ENCODE data around the gene CD36.

The CD36 gene

DNA sequence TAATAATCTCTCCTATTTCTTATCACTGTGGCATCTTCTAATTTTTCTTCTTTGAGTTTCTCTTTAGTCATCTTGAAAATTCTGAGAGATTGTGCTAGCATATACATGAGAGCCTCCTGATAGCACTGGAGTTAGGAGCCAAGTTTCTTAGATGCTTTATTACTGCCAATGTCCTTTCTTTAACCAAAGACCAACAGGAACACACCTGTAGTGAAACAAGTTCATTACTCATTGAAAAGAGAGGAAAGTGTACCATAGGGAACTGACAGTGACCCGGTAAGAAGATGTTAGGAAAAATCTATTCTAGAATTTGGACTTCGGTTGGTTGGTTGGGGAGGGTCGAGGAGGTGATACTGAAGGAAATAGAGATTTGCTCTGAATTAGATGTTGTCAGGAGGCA is 27.1 kb upstream of the CD36 start:
- no peaks in the 10 kb centered on the region for H3K9me3 ChIP-seq (ENCODE audit: control extremely low read depth in 1 of 5, control insufficient read depth in 4 of 5, insufficient read depth in 2 of 5, low read depth in 1 of 5, low read length in 4 of 5)
- no peak overlapping the region for H3K4me3 ChIP-seq (ENCODE audit: control insufficient read depth in 1 of 7, extremely low read depth in 1 of 7, insufficient read depth in 4 of 7, low read depth in 2 of 7, low read length in 6 of 7)
- H3K4me1 ChIP-seq (ENCODE audit: control extremely low read depth in 1 of 4, control insufficient read depth in 4 of 4, insufficient read depth in 4 of 4, low read length in 3 of 4): peaks cover 0 to 7% (median 3%) of the 10 kb centered on the region in 4 experiments
- 94% methylated on average over 3 of the region's 3 CpGs for WGBS (ENCODE audit: insufficient coverage)
- POLR2A ChIA-PET: no interaction called here
- CTCF ChIA-PET: no interaction called here
- no peaks in the 10 kb centered on the region for H3K27me3 ChIP-seq (replicated peaks in 2 of 5; ENCODE audit: control insufficient read depth in 4 of 5, insufficient read depth in 5 of 5, low read length in 4 of 5)
- H3K36me3 ChIP-seq (ENCODE audit: control insufficient read depth in 4 of 4, insufficient read depth in 4 of 4, low read length in 3 of 4): no peaks in the 10 kb centered on the region
- no peak for DNase-seq
- no peak overlapping the region for H3K27ac ChIP-seq (ENCODE audit: insufficient read depth in 1 of 2, low read depth in 1 of 2, low read length in 2 of 2, poor library complexity in 1 of 2, severe bottlenecking in 2 of 2)

DNA sequence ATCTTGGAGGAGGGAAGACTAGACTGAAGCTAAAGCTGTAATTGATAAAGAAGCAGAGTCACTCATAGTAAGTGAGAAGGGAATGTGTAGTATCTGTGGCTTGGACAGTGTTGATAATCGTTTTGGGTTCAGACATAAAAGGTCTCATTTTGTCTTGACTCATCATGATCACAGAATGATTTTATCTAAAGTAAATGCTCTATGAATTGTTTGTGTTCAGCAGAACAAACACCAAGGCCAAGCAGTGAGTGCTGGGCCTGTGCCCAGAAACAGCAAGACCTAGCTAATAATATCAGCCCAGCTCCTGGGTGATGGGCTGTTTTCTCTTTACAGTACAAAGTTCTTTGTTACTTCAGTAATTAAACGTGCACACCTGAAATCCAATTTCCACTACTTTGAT is 26.7 kb upstream of the CD36 start:
- Histone ChIP-seq H3K4me3 (ENCODE audit: control insufficient read depth in 1 of 7, extremely low read depth in 1 of 7, insufficient read depth in 4 of 7, low read depth in 2 of 7, low read length in 6 of 7) (no peak overlapping the region), H3K4me1 (ENCODE audit: control extremely low read depth in 1 of 4, control insufficient read depth in 4 of 4, insufficient read depth in 4 of 4, low read length in 3 of 4) (peaks cover 0 to 7% (median 3%) of the 10 kb centered on the region in 4 experiments), H3K27ac (ENCODE audit: insufficient read depth in 1 of 2, low read depth in 1 of 2, low read length in 2 of 2, poor library complexity in 1 of 2, severe bottlenecking in 2 of 2) (no peak overlapping the region), H3K36me3 (ENCODE audit: control insufficient read depth in 4 of 4, insufficient read depth in 4 of 4, low read length in 3 of 4) (no peaks in the 10 kb centered on the region), H3K9me3 (ENCODE audit: control extremely low read depth in 1 of 5, control insufficient read depth in 4 of 5, insufficient read depth in 2 of 5, low read depth in 1 of 5, low read length in 4 of 5) (no peaks in the 10 kb centered on the region), H3K27me3 (replicated peaks in 2 of 5; ENCODE audit: control insufficient read depth in 4 of 5, insufficient read depth in 5 of 5, low read length in 4 of 5) (no peaks in the 10 kb centered on the region)
- WGBS (ENCODE audit: insufficient coverage): 100% methylated on average over 1 of the region's 2 CpGs
- CTCF ChIA-PET: no interaction called here
- POLR2A ChIA-PET: interaction anchor here (0.6 kb wide), 1 partner anchor 29 kb away, joined by 4 read pairs; no protein-coding TSS in a partner anchor
- DNase-seq: no peak

DNA sequence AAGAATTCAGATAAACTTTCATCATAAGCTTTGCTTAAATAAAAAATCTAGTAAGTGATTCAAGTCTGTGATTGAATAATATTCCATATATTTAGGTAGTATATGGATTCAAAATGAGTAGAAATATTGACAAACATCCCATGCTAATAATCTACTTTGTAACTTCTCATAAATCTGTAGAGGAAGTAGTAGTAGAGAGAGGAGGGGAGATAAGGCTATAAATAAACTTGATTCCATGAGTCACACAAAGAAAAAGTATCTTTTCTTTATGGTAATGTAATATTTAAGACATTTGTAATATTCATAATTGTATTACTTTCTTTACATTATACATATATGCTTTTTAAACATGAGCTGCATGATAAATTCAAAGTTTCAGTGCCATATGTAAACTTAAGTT is 25.6 kb upstream of the CD36 start:
- Histone ChIP-seq H3K27me3 (replicated peaks in 2 of 5; ENCODE audit: control insufficient read depth in 4 of 5, insufficient read depth in 5 of 5, low read length in 4 of 5) (no peaks in the 10 kb centered on the region), H3K27ac (ENCODE audit: insufficient read depth in 1 of 2, low read depth in 1 of 2, low read length in 2 of 2, poor library complexity in 1 of 2, severe bottlenecking in 2 of 2) (no peak overlapping the region), H3K4me3 (ENCODE audit: control insufficient read depth in 1 of 7, extremely low read depth in 1 of 7, insufficient read depth in 4 of 7, low read depth in 2 of 7, low read length in 6 of 7) (no peak overlapping the region), H3K36me3 (ENCODE audit: control insufficient read depth in 4 of 4, insufficient read depth in 4 of 4, low read length in 3 of 4) (no peaks in the 10 kb centered on the region), H3K9me3 (ENCODE audit: control extremely low read depth in 1 of 5, control insufficient read depth in 4 of 5, insufficient read depth in 2 of 5, low read depth in 1 of 5, low read length in 4 of 5) (no peaks in the 10 kb centered on the region), H3K4me1 (ENCODE audit: control extremely low read depth in 1 of 4, control insufficient read depth in 4 of 4, insufficient read depth in 4 of 4, low read length in 3 of 4) (peaks cover 0 to 7% (median 3%) of the 10 kb centered on the region in 4 experiments)
- ChIA-PET CTCF (no interaction called here), POLR2A (no interaction called here)
- DNase-seq: peak in 2 of 3 donors; percentile 39 to 64

DNA sequence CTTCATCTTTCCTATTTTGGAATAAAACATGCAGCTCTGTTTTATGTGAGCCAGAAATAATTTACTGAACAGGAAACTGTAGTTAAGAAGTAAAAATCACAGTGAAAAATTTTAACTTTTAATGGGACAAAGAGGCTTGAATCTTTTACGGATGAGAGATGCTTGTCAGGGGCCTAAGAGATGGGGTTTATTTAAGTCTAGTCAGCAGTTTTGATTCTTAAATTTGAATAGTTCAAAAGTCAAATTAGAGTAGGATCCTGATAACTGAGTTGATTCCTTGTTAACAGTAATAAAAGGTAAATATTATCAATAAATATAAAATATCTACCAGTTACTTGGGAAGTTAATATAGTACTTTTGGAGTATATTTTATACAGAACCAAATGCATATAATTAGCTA is 24.9 kb upstream of the CD36 start:
- ChIA-PET CTCF (interaction anchor here (0.8 kb wide), 1 partner anchor 847 kb away, joined by 3 read pairs; no protein-coding TSS in a partner anchor), POLR2A (no interaction called here)
- no peak overlapping the region for H3K4me3 ChIP-seq (ENCODE audit: control insufficient read depth in 1 of 7, extremely low read depth in 1 of 7, insufficient read depth in 4 of 7, low read depth in 2 of 7, low read length in 6 of 7)
- H3K36me3 ChIP-seq (ENCODE audit: control insufficient read depth in 4 of 4, insufficient read depth in 4 of 4, low read length in 3 of 4): no peaks in the 10 kb centered on the region
- peaks cover 0 to 7% (median 3%) of the 10 kb centered on the region in 4 experiments for H3K4me1 ChIP-seq (ENCODE audit: control extremely low read depth in 1 of 4, control insufficient read depth in 4 of 4, insufficient read depth in 4 of 4, low read length in 3 of 4)
- 83% methylated on average over 1 of the region's 1 CpG for WGBS (ENCODE audit: insufficient coverage)
- no peak overlapping the region for H3K27ac ChIP-seq (ENCODE audit: insufficient read depth in 1 of 2, low read depth in 1 of 2, low read length in 2 of 2, poor library complexity in 1 of 2, severe bottlenecking in 2 of 2)
- no peaks in the 10 kb centered on the region for H3K9me3 ChIP-seq (ENCODE audit: control extremely low read depth in 1 of 5, control insufficient read depth in 4 of 5, insufficient read depth in 2 of 5, low read depth in 1 of 5, low read length in 4 of 5)
- DNase-seq: no peak
- H3K27me3 ChIP-seq (replicated peaks in 2 of 5; ENCODE audit: control insufficient read depth in 4 of 5, insufficient read depth in 5 of 5, low read length in 4 of 5): no peaks in the 10 kb centered on the region

DNA sequence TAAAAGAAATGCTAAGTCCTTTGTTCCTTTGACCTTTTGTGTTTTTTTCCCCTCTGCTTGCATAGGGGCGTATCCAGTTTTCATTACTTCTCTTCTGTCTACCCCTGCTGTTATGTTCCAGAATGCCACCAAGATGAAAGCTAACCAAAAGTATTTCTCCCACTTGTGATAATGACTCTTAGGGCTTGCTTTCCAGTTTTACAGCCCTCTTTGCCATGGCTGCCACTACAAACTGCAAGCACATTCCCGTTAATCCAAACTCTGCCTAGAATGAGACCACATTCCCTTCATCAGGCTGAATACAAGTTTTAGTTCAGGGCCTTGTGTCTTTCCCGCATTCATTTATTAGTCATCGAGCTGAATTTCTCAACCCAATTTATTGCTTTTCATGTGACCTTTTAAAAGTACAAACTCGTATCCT is 23.6 kb upstream of the CD36 start:
- ChIA-PET CTCF (no interaction called here), POLR2A (interaction anchor here (0.7 kb wide), 1 partner anchor 18 kb away, joined by 3 read pairs; no protein-coding TSS in a partner anchor)
- WGBS (ENCODE audit: insufficient coverage): 100% methylated on average over 5 of the region's 5 CpGs
- H3K9me3 ChIP-seq (ENCODE audit: control extremely low read depth in 1 of 5, control insufficient read depth in 4 of 5, insufficient read depth in 2 of 5, low read depth in 1 of 5, low read length in 4 of 5): peaks cover 0 to 9% (median 0%) of the 10 kb centered on the region in 5 experiments
- H3K27me3 ChIP-seq (replicated peaks in 2 of 5; ENCODE audit: control insufficient read depth in 4 of 5, insufficient read depth in 5 of 5, low read length in 4 of 5): no peaks in the 10 kb centered on the region
- no peak overlapping the region for H3K4me3 ChIP-seq (ENCODE audit: control insufficient read depth in 1 of 7, extremely low read depth in 1 of 7, insufficient read depth in 4 of 7, low read depth in 2 of 7, low read length in 6 of 7)
- H3K27ac ChIP-seq (ENCODE audit: insufficient read depth in 1 of 2, low read depth in 1 of 2, low read length in 2 of 2, poor library complexity in 1 of 2, severe bottlenecking in 2 of 2): no peak overlapping the region
- H3K36me3 ChIP-seq (ENCODE audit: control insufficient read depth in 4 of 4, insufficient read depth in 4 of 4, low read length in 3 of 4): no peaks in the 10 kb centered on the region
- no peak for DNase-seq
- H3K4me1 ChIP-seq (ENCODE audit: control extremely low read depth in 1 of 4, control insufficient read depth in 4 of 4, insufficient read depth in 4 of 4, low read length in 3 of 4): peaks cover 0 to 7% (median 3%) of the 10 kb centered on the region in 4 experiments

DNA sequence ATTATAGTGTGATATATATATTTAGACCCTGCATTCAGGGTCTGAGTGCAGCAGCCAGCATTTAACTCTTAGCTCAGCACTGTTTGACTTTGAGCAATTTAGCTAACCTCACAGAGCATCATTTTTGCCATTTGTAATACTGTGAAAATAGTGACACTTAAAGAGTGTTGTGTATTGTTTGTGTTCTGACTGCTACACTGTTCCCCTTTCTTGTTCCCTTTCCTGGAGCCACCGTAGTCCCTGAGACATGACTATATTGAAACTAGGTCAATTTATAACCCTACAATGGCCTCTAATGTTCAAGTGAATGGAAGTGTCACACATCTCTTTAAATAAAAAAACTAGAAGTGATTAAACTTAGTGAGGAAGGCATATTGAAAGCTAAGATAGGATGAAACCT is 20.3 kb upstream of the CD36 start:
- Histone ChIP-seq H3K27ac (ENCODE audit: insufficient read depth in 1 of 2, low read depth in 1 of 2, low read length in 2 of 2, poor library complexity in 1 of 2, severe bottlenecking in 2 of 2) (no peak overlapping the region), H3K4me3 (ENCODE audit: control insufficient read depth in 1 of 7, extremely low read depth in 1 of 7, insufficient read depth in 4 of 7, low read depth in 2 of 7, low read length in 6 of 7) (no peak overlapping the region), H3K36me3 (ENCODE audit: control insufficient read depth in 4 of 4, insufficient read depth in 4 of 4, low read length in 3 of 4) (no peaks in the 10 kb centered on the region), H3K9me3 (ENCODE audit: control extremely low read depth in 1 of 5, control insufficient read depth in 4 of 5, insufficient read depth in 2 of 5, low read depth in 1 of 5, low read length in 4 of 5) (peaks cover 0 to 9% (median 3%) of the 10 kb centered on the region in 5 experiments), H3K27me3 (replicated peaks in 2 of 5; ENCODE audit: control insufficient read depth in 4 of 5, insufficient read depth in 5 of 5, low read length in 4 of 5) (no peaks in the 10 kb centered on the region), H3K4me1 (ENCODE audit: control extremely low read depth in 1 of 4, control insufficient read depth in 4 of 4, insufficient read depth in 4 of 4, low read length in 3 of 4) (peaks cover 0 to 15% (median 5%) of the 10 kb centered on the region in 4 experiments)
- ChIA-PET CTCF (interaction anchor here (1.0 kb wide), 2 partner anchors 11 to 12 kb away, joined by 3 read pairs; no protein-coding TSS in a partner anchor), POLR2A (no interaction called here)
- WGBS (ENCODE audit: insufficient coverage): no CpG with 5 or more reads among the region's 1 CpG
- peak in 2 of 3 donors; percentile 44 for DNase-seq

DNA sequence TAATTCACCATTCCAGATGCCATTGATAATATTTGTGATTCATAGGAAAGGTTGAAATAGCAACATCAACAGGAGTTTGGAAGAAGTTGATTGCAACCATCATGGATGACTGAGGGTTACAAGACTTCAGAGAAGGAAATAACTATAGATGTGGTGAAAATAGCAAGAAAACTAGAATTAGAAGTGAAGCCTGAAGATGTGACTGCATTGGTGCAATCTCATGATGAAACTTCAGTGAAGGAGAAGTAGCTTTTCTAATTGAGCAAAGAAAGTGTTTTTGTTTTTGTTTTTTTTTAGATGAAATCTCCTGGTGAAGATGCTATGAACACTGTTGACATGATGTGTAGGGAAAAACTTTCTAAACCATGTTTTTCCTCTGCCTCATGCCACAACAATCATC is 18.7 kb upstream of the CD36 start:
- no peak overlapping the region for H3K4me3 ChIP-seq (ENCODE audit: control insufficient read depth in 1 of 7, extremely low read depth in 1 of 7, insufficient read depth in 4 of 7, low read depth in 2 of 7, low read length in 6 of 7)
- ChIA-PET POLR2A (no interaction called here), CTCF (interaction anchor here (1.3 kb wide), 1 partner anchor 9 kb away, joined by 4 read pairs; no protein-coding TSS in a partner anchor)
- DNase-seq: no peak
- H3K27me3 ChIP-seq (replicated peaks in 2 of 5; ENCODE audit: control insufficient read depth in 4 of 5, insufficient read depth in 5 of 5, low read length in 4 of 5): no peaks in the 10 kb centered on the region
- H3K36me3 ChIP-seq (ENCODE audit: control insufficient read depth in 4 of 4, insufficient read depth in 4 of 4, low read length in 3 of 4): no peaks in the 10 kb centered on the region
- H3K4me1 ChIP-seq (ENCODE audit: control extremely low read depth in 1 of 4, control insufficient read depth in 4 of 4, insufficient read depth in 4 of 4, low read length in 3 of 4): peaks cover 0 to 10% (median 4%) of the 10 kb centered on the region in 4 experiments
- peaks cover 0 to 9% (median 3%) of the 10 kb centered on the region in 5 experiments for H3K9me3 ChIP-seq (ENCODE audit: control extremely low read depth in 1 of 5, control insufficient read depth in 4 of 5, insufficient read depth in 2 of 5, low read depth in 1 of 5, low read length in 4 of 5)
- no peak overlapping the region for H3K27ac ChIP-seq (ENCODE audit: insufficient read depth in 1 of 2, low read depth in 1 of 2, low read length in 2 of 2, poor library complexity in 1 of 2, severe bottlenecking in 2 of 2)
